HL-60 (cell line): ENCODE measurements around the gene CCDC187.

Experiments used
- POLR2AphosphoS5 ChIP-seq: IDR thresholded peaks from 2 replicates; pipeline ENCODE4 v1.6.1; 2012; ENCODE audit warnings: low read depth
- SPI1 ChIP-seq: IDR thresholded peaks from 2 replicates; pipeline ENCODE4 v1.6.1; 2012; ENCODE audit warnings: low read depth, mild to moderate bottlenecking, borderline replicate concordance
- TF ChIP-seq, protein P1 (sequence below): IDR thresholded peaks from one replicate; pipeline ENCODE4 v1.5.1; 2011; ENCODE audit warnings: low read length, control low read depth, inconsistent platforms; ENCODE audit not compliant: insufficient read depth
- TF ChIP-seq, protein P2 (sequence below): IDR thresholded peaks from 2 replicates; pipeline ENCODE4 v1.6.1; 2012; ENCODE audit warnings: low read depth; ENCODE audit not compliant: insufficient replicate concordance

DNA sequence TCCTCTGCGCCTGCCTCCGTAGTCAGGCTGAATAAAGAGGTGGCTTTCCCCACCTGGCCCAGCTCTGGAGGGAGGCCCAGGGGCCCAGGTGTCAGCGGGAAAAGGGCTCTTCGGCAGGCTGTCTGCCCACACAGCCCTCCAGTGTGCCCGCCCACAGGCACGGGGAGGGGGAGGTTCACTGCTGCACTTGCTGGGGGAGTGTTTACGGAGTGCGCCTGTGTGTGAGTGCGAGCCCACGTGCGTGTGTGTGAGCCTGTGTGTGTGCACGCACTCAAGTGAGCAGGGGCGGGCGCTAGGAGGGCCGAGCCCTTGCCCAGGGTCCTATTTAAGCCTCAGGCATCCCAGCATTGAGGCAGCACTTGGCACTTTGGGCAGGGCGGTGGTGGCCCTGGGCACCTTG, 48.8 kb upstream of the CCDC187 start:
- TF ChIP-seq POLR2AphosphoS5 (no peak), SPI1 (no peak)
- TF ChIP-seq, protein P1, sequence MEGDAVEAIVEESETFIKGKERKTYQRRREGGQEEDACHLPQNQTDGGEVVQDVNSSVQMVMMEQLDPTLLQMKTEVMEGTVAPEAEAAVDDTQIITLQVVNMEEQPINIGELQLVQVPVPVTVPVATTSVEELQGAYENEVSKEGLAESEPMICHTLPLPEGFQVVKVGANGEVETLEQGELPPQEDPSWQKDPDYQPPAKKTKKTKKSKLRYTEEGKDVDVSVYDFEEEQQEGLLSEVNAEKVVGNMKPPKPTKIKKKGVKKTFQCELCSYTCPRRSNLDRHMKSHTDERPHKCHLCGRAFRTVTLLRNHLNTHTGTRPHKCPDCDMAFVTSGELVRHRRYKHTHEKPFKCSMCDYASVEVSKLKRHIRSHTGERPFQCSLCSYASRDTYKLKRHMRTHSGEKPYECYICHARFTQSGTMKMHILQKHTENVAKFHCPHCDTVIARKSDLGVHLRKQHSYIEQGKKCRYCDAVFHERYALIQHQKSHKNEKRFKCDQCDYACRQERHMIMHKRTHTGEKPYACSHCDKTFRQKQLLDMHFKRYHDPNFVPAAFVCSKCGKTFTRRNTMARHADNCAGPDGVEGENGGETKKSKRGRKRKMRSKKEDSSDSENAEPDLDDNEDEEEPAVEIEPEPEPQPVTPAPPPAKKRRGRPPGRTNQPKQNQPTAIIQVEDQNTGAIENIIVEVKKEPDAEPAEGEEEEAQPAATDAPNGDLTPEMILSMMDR, result no peak
- TF ChIP-seq, protein P2, sequence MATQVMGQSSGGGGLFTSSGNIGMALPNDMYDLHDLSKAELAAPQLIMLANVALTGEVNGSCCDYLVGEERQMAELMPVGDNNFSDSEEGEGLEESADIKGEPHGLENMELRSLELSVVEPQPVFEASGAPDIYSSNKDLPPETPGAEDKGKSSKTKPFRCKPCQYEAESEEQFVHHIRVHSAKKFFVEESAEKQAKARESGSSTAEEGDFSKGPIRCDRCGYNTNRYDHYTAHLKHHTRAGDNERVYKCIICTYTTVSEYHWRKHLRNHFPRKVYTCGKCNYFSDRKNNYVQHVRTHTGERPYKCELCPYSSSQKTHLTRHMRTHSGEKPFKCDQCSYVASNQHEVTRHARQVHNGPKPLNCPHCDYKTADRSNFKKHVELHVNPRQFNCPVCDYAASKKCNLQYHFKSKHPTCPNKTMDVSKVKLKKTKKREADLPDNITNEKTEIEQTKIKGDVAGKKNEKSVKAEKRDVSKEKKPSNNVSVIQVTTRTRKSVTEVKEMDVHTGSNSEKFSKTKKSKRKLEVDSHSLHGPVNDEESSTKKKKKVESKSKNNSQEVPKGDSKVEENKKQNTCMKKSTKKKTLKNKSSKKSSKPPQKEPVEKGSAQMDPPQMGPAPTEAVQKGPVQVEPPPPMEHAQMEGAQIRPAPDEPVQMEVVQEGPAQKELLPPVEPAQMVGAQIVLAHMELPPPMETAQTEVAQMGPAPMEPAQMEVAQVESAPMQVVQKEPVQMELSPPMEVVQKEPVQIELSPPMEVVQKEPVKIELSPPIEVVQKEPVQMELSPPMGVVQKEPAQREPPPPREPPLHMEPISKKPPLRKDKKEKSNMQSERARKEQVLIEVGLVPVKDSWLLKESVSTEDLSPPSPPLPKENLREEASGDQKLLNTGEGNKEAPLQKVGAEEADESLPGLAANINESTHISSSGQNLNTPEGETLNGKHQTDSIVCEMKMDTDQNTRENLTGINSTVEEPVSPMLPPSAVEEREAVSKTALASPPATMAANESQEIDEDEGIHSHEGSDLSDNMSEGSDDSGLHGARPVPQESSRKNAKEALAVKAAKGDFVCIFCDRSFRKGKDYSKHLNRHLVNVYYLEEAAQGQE, result no peak
